Mammary epithelial cell (primary cell): ENCODE measurements around the gene VPS26B.

Experiments used
- CTCF ChIP-seq, 2 donors: IDR thresholded peaks in 1 of 2; conservative IDR thresholded peaks in 1 of 2; 2 replicates each; pipeline ENCODE4 v1.5.1; 2011 to 2012; ENCODE audit warnings: inconsistent platforms in 2 of 2, low read length in 2 of 2, mild to moderate bottlenecking in 2 of 2, control low read depth in 1 of 2, low read depth in 1 of 2; ENCODE audit not compliant: insufficient read depth in 1 of 2; ENCODE audit errors: extremely low read depth in 1 of 2
- EZH2 ChIP-seq: IDR thresholded peaks from 2 replicates; pipeline ENCODE4 v1.6.1; 2012; ENCODE audit warnings: low read length, inconsistent platforms, borderline replicate concordance

- TF ChIP-seq EZH2 = no peak
- no peak for TF ChIP-seq CTCF (conservative IDR thresholded peaks at IDR 0.05 in 1 of 2, IDR thresholded peaks at IDR 0.05 in 1 of 2; ENCODE audit: extremely low read depth in 1 of 2, insufficient read depth in 1 of 2, low read depth in 1 of 2, low read length in 2 of 2)
These were observed 52.9 kb downstream of the VPS26B start for GRCh38 chr11:134277183-134278001.
